WTC11 (cell line): ENCODE data around the gene REM1. TPM values are rescaled to one million over a fixed set of nuclear protein-coding genes. Genes with fewer than 3 reads are reported as not detected.

Source experiments
- ARID4B ChIP-seq: sonication (generic); formaldehyde crosslinking; IDR thresholded peaks from 2 replicates; pipeline ENCODE4 v1.8.0; 2023; ENCODE audit warnings: missing genetic modification reagents, mild to moderate bottlenecking, borderline replicate concordance
- ATF6 ChIP-seq: sonication (generic); formaldehyde crosslinking; IDR thresholded peaks from 2 replicates; pipeline ENCODE4 v1.8.1; 2023; ENCODE audit warnings: mild to moderate bottlenecking, missing genetic modification reagents
- CTCF ChIP-seq: fragments of 200-600 bp; IDR thresholded peaks from 2 replicates; pipeline ENCODE4 v1.8.0; 2022; ENCODE audit warnings: antibody characterized with exemption
- E2F1 ChIP-seq: sonication (generic); formaldehyde crosslinking; IDR thresholded peaks from 2 replicates; pipeline ENCODE4 v1.8.0; 2022; ENCODE audit warnings: mild to moderate bottlenecking, missing genetic modification reagents
- EMX1 ChIP-seq: fragments of 250-450 bp; sonication (Bioruptor Pico); IDR thresholded peaks from 2 replicates; pipeline ENCODE4 v1.8.0; 2021; ENCODE audit warnings: mild to moderate bottlenecking
- FOXP4 ChIP-seq: sonication (generic); formaldehyde crosslinking; IDR thresholded peaks from 2 replicates; pipeline ENCODE4 v1.8.0; 2022; ENCODE audit warnings: mild to moderate bottlenecking, missing genetic modification reagents
- GABPB1 ChIP-seq: sonication (generic); formaldehyde crosslinking; IDR thresholded peaks from 2 replicates; pipeline ENCODE4 v1.8.1; 2023; ENCODE audit warnings: mild to moderate bottlenecking, missing genetic modification reagents
- IRF1 ChIP-seq: sonication (generic); formaldehyde crosslinking; IDR thresholded peaks from 2 replicates; pipeline ENCODE4 v1.8.0; 2023; ENCODE audit warnings: missing genetic modification reagents
- JAZF1 ChIP-seq: fragments of 250-450 bp; sonication (Bioruptor Pico); IDR thresholded peaks from 2 replicates; pipeline ENCODE4 v1.9.0; 2021; ENCODE audit warnings: moderate library complexity, mild to moderate bottlenecking, inconsistent platforms
- PREB ChIP-seq: sonication (generic); formaldehyde crosslinking; IDR thresholded peaks from 2 replicates; pipeline ENCODE4 v1.8.1; 2022; ENCODE audit warnings: mild to moderate bottlenecking, missing genetic modification reagents, moderate library complexity, borderline replicate concordance
- RELA ChIP-seq: sonication (generic); formaldehyde crosslinking; IDR thresholded peaks from 2 replicates; pipeline ENCODE4 v1.8.1; 2022; ENCODE audit warnings: missing genetic modification reagents, mild to moderate bottlenecking, borderline replicate concordance
- TEAD4 ChIP-seq: sonication (generic); formaldehyde crosslinking; IDR thresholded peaks from 2 replicates; pipeline ENCODE4 v1.8.0; 2022; ENCODE audit warnings: mild to moderate bottlenecking, missing genetic modification reagents
- TP53 ChIP-seq: sonication (generic); formaldehyde crosslinking; IDR thresholded peaks from 2 replicates; pipeline ENCODE4 v1.8.1; 2023; ENCODE audit warnings: mild to moderate bottlenecking, missing genetic modification reagents
- USF1 ChIP-seq: sonication (generic); formaldehyde crosslinking; IDR thresholded peaks from 2 replicates; pipeline ENCODE4 v1.8.0; 2022; ENCODE audit warnings: mild to moderate bottlenecking, missing genetic modification reagents
- ZBTB21 ChIP-seq: sonication (generic); formaldehyde crosslinking; IDR thresholded peaks from 2 replicates; pipeline ENCODE4 v1.8.1; 2023; ENCODE audit warnings: mild to moderate bottlenecking, missing genetic modification reagents, borderline replicate concordance
- ZMAT4 ChIP-seq: fragments of 250-450 bp; sonication (Bioruptor Pico); IDR thresholded peaks from 2 replicates; pipeline ENCODE4 v1.9.0; 2021; ENCODE audit warnings: mild to moderate bottlenecking
- ZNF219 ChIP-seq: sonication (generic); formaldehyde crosslinking; IDR thresholded peaks from 2 replicates; pipeline ENCODE4 v1.8.0; 2023; ENCODE audit warnings: missing genetic modification reagents, mild to moderate bottlenecking, borderline replicate concordance
- ZNF232 ChIP-seq: sonication (generic); formaldehyde crosslinking; IDR thresholded peaks from 2 replicates; pipeline ENCODE4 v1.8.0; 2022; ENCODE audit warnings: mild to moderate bottlenecking, missing genetic modification reagents
- ZNF396 ChIP-seq: fragments of 250-450 bp; sonication (Bioruptor Pico); IDR thresholded peaks from 2 replicates; pipeline ENCODE4 v1.8.0; 2021; ENCODE audit warnings: mild to moderate bottlenecking, moderate library complexity, borderline replicate concordance
- ZSCAN18 ChIP-seq: fragments of 250-450 bp; sonication (Bioruptor Pico); IDR thresholded peaks from 2 replicates; pipeline ENCODE4 v2.1.2; 2022; ENCODE audit warnings: mild to moderate bottlenecking, moderate library complexity
- total RNA-seq: library from RNA; stranded (reverse); gene quantifications from 3 replicates; pipeline ENCODE4 v1.2.3, GENCODE V29; 2021

Gene REM1
- total RNA-seq, 1 experiment from 2014 or later, result not detected

- no peak for TF ChIP-seq RELA (CRISPR knock-in tag)
- TF ChIP-seq IRF1 (CRISPR knock-in tag), result no peak
- TF ChIP-seq PREB (CRISPR knock-in tag), result no peak; the same call in 1 of the 2 replicates
- TF ChIP-seq TEAD4, result 0 out of 2 replicates have a peak, but pooled peaks have one; percentile 27
- no peak for TF ChIP-seq ZBTB21 (CRISPR knock-in tag)
- peak; percentile 92 for TF ChIP-seq FOXP4 (CRISPR knock-in tag)
- TF ChIP-seq JAZF1, result no peak
- TF ChIP-seq E2F1, result 0 out of 2 replicates have a peak, but pooled peaks have one; percentile 24
- 0 out of 2 replicates have a peak, but pooled peaks have one; percentile 32 for TF ChIP-seq ZMAT4
- no peak for TF ChIP-seq ZSCAN18 (CRISPR knock-in tag)
- TF ChIP-seq ZNF396 (CRISPR knock-in tag), result no peak
- 0 out of 2 replicates have a peak, but pooled peaks have one; percentile 49 for TF ChIP-seq ZNF219 (CRISPR knock-in tag)
- peak; percentile 61; the same call in 1 of the 2 replicates for TF ChIP-seq USF1 (CRISPR knock-in tag)
- TF ChIP-seq EMX1 (CRISPR knock-in tag), result 0 out of 2 replicates have a peak, but pooled peaks have one; percentile 62
- peak; percentile 94; the same call in 1 of the 2 replicates for TF ChIP-seq ARID4B (CRISPR knock-in tag)
- TF ChIP-seq CTCF, result peak; percentile 91
- peak; percentile 79 for TF ChIP-seq GABPB1 (CRISPR knock-in tag)
- TF ChIP-seq TP53 (CRISPR knock-in tag), result no peak
- TF ChIP-seq ZNF232 (CRISPR knock-in tag), result peak; percentile 59; the same call in 1 of the 2 replicates
- no peak; the same call in 1 of the 2 replicates for TF ChIP-seq ATF6
Observed at GRCh38 chr20:31514154-31515071, 39.3 kb downstream of the REM1 start, which contains the start of gene HM13 (continued).
